ENCODE results near the gene SAMMSON. TPM values are rescaled to one million over a fixed set of nuclear protein-coding genes. Genes with fewer than 3 reads are reported as not detected.

SAMMSON gene
- total RNA-seq, 3 donors from 2014 or later, result 0.98 TPM; not detected in 2

GRCh38 chr3:70065696-70066253 is 66.2 kb downstream of the SAMMSON start:
- Histone ChIP-seq H3K27ac (no peak overlapping the region), H3K36me3 (no peaks in the 10 kb centered on the region), H3K4me3 (no peak overlapping the region), H3K4me1 (no peaks in the 10 kb centered on the region), H3K9me3 (no peaks in the 10 kb centered on the region), H3K27me3 (no peaks in the 10 kb centered on the region)
- DNase-seq (ENCODE audit: low spot score in 2 of 2), result no peak
- TF ChIP-seq CTCF (IDR thresholded peaks at IDR 0.05), result no peak
- TF ChIP-seq POLR2A (IDR thresholded peaks at IDR 0.05), result no peak
- TF ChIP-seq POLR2AphosphoS5 (IDR thresholded peaks at IDR 0.05), result no peak
- intact Hi-C loops (cut with DNase I; ENCODE audit: low total_unique reads), result no loop called here

GRCh38 chr3:70067860-70068521 is 68.5 kb downstream of the SAMMSON start:
- H3K27ac ChIP-seq, result no peak overlapping the region

GRCh38 chr3:70069557-70069956 is 70.0 kb downstream of the SAMMSON start:
- H3K27ac ChIP-seq, result no peak overlapping the region
- intact Hi-C loops (cut with DNase I; ENCODE audit: low total_unique reads), result no loop called here
- no peak for TF ChIP-seq POLR2AphosphoS5 (IDR thresholded peaks at IDR 0.05)
- TF ChIP-seq CTCF (IDR thresholded peaks at IDR 0.05), result no peak
- H3K4me3 ChIP-seq, result no peak overlapping the region
- H3K4me1 ChIP-seq, result no peaks in the 10 kb centered on the region
- no peaks in the 10 kb centered on the region for H3K9me3 ChIP-seq
- no peak for DNase-seq (ENCODE audit: low spot score in 2 of 2)
- no peaks in the 10 kb centered on the region for H3K27me3 ChIP-seq
- H3K36me3 ChIP-seq, result no peaks in the 10 kb centered on the region

More at GRCh38 chr3:70067860-70068521, 68.5 kb downstream of the SAMMSON start:
- no peak for DNase-seq (ENCODE audit: low spot score in 2 of 2)
- Histone ChIP-seq H3K4me1 (no peaks in the 10 kb centered on the region), H3K27me3 (no peaks in the 10 kb centered on the region), H3K36me3 (no peaks in the 10 kb centered on the region), H3K9me3 (no peaks in the 10 kb centered on the region), H3K4me3 (no peak overlapping the region)
- no peak for TF ChIP-seq CTCF (IDR thresholded peaks at IDR 0.05)
- TF ChIP-seq POLR2AphosphoS5 (IDR thresholded peaks at IDR 0.05), result no peak
- TF ChIP-seq POLR2A (IDR thresholded peaks at IDR 0.05), result no peak
- intact Hi-C loops (cut with DNase I; ENCODE audit: low total_unique reads), result no loop called here

- Histone ChIP-seq H3K4me1 (no peaks in the 10 kb centered on the region), H3K9me3 (no peaks in the 10 kb centered on the region), H3K4me3 (no peak overlapping the region), H3K27ac (no peak overlapping the region), H3K27me3 (no peaks in the 10 kb centered on the region), H3K36me3 (no peaks in the 10 kb centered on the region)
- intact Hi-C loops (cut with DNase I; ENCODE audit: low total_unique reads), result no loop called here
- no peak for TF ChIP-seq CTCF (IDR thresholded peaks at IDR 0.05)
- no peak for TF ChIP-seq POLR2A (IDR thresholded peaks at IDR 0.05)
- TF ChIP-seq POLR2AphosphoS5 (IDR thresholded peaks at IDR 0.05), result no peak
- no peak for DNase-seq (ENCODE audit: low spot score in 2 of 2)
These were observed 71.6 kb downstream of the SAMMSON start for GRCh38 chr3:70071138-70071537.

- Histone ChIP-seq H3K27me3 (no peaks in the 10 kb centered on the region), H3K36me3 (no peaks in the 10 kb centered on the region), H3K27ac (no peak overlapping the region), H3K4me3 (peak overlapping the region in 2 of 3 donors; percentile 1 to 17), H3K4me1 (no peaks in the 10 kb centered on the region), H3K9me3 (no peaks in the 10 kb centered on the region)
- intact Hi-C loops (cut with DNase I; ENCODE audit: low total_unique reads), result no loop called here
- DNase-seq (ENCODE audit: low spot score in 2 of 2), result no peak
- no peak for TF ChIP-seq POLR2AphosphoS5 (IDR thresholded peaks at IDR 0.05)
- TF ChIP-seq CTCF (IDR thresholded peaks at IDR 0.05), result no peak
- no peak for TF ChIP-seq POLR2A (IDR thresholded peaks at IDR 0.05)
These were observed 72.6 kb downstream of the SAMMSON start for GRCh38 chr3:70072180-70072579.

Measured in breast epithelium (tissue), 4 donors.